Ramos (cell line): ENCODE measurements around the gene GRIN2A.
"Not testable (repeated sequence)": the region's sequence is repeated elsewhere in the genome, so short reads cannot be mapped to it uniquely, and the experiment has no call there.

Experiments used
- in situ Hi-C: fragments of 300-500 bp; cut with MboI; formaldehyde crosslinking; loops from one replicate; pipeline ENCODE4 v1.14.3; 2022; ENCODE audit warnings: low sequenced_read_pairs; ENCODE audit not compliant: unreplicated experiment

Gene GRIN2A

DNA sequence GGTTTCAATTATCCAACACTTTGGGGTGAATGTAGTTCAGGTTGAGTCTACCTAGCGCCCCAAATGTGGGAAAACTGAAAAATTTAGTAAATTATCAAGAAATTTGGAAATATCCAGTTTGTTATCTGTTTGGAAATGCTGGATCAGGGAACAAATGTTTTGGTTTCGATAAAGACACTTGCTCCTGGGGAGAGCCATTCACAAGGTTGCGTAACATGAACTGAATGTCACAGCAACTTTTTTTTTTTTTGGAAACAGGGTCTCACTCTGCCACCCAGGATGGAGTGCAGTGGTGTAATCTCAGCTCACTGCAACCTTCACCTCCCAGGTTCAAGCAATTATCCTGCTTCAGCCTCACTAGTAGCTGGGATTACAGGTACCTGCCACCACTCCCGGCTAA, 286.4 kb downstream of the GRIN2A start:
- in situ Hi-C loops: no loop called here

DNA sequence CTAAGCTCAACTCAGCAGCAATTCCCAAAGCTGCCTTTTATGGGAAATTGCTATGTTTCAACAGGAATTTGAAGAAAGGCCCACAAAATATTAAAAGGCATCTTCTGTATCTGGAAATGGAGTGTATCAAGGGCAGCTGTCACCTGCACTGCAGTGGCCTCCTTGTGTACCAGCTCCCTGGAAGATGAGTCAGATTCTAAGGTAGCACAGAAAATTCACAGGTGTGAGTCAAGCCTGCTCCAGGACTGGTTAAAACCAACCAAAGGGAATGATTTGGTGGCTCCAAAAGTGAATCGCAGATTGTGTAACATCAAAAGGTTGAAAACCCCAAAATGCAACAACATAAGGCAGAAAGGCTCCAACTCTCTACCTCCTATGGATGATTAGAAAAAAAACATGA, 296.4 kb downstream of the GRIN2A start:
- in situ Hi-C loops: no loop called here

DNA sequence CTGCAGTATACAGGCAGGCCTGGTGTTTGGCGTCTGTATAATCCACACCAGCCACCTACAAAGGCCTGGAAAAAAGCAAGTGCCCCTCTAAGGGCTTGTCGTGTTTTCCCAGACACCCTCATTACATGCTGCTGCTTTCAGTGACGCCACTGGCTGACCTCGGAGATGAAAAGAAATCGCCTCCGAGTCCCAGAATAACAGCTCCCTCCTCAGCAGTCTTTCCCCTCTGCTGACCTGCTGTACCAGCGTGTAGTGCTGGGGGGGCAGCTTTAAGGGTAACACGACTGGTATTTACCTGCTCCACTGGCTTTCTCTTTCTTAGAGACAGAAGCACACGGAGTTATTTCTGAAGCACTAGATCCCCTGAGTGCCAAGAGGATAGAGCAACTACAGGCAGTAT, 296.8 kb downstream of the GRIN2A start:
- in situ Hi-C loops: no loop called here

DNA sequence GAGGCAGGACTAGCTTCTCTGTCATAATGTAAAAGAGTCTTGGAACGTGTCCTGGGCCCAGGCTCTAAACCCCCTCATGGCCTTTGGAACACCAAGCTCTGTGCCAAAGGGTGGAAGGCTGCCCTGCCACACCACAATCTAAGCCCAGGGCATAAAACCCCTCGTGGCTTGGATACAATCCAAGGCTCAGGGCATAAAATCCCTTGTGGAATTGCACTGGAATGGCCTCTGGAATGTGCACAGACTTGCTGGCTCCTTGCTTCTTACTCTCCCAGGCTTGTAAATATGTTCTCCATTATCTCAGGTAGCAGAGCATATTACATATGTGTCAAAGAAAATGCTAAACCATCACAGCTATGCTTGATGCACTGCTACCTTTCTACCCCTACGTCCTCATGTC, 306.2 kb downstream of the GRIN2A start:
- in situ Hi-C loops: not testable (repeated sequence)

DNA sequence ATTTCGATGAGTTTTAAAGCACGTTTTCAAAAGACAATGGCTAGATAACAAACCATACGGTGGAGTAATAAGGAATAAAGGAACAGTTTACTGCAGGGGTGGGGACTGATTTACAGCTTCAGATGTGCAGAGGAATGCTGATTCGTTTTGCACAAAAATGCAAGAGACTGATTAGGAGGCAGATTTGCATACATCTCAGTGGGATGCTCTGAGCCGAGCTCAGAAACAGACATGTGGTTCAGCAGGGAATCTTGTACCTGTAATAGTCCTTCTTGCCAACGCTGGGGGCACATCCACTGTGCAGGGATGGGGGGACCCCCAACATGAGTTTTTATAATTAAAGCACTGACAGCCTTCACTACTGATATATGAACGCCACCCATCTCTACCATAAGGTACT, 308.0 kb downstream of the GRIN2A start:
- in situ Hi-C loops: no loop called here

DNA sequence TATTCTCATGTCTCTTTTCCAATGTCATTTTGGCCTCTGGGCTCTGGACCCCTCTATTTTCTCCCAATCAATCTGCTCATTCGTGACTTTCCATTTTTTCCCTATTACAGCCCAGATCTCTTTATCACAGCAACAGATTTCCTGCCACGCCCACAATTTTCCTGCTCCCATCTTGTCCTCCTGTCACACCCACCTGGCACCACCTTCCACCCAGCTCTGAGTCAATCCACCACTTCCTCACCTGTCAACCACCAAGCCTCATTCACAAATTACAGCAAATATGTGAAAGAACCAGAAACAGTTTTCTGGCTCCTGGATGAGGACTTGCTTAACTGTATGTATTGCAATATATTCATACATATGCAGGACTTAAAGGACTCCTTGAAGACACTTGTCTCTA, 311.3 kb downstream of the GRIN2A start:
- in situ Hi-C loops: no loop called here

DNA sequence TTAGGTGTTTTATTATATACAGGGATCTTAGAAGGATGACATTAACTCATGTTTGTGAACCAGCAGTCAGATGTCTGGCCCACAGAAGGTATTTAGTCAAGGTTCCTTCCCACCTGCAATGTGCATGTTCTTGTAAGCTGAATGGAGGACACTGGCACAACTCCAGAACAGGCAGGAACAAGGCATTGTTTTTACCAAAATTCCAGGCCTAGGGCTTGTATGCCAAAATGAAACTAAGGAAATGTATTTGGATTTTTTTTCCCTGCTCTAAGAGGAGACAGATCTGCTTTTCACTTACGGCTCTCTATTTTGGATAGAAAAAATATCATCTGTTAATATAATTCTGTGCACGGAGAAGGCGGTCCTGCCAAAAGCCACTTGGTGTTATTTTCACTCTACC, 312.5 kb downstream of the GRIN2A start:
- in situ Hi-C loops: no loop called here

DNA sequence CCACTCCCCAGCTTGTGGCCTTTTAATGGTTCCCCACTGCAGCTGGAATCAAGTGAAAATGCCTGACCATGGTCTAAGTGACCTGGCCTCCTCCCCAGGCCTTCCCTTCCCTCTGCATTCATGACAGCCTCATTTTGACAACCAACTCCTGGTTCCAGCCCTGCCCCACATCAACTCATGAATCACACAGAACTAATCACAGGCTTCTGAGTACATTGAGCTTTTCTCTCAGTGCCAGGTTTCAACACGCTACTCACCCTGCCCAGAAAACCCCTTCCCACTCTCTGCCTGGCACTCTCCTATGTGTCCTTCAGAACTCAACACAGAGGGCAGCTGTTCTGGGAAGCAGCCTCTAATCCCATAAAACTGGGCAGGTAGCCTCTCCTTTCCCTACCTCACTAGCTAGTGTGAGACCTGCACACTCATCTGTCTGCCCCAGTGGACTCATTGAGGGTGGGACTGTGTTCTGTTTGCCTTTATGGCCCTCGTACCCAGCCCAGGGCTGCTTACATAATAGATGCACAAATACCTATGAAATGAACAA, 313.6 kb downstream of the GRIN2A start:
- in situ Hi-C loops: no loop called here

DNA sequence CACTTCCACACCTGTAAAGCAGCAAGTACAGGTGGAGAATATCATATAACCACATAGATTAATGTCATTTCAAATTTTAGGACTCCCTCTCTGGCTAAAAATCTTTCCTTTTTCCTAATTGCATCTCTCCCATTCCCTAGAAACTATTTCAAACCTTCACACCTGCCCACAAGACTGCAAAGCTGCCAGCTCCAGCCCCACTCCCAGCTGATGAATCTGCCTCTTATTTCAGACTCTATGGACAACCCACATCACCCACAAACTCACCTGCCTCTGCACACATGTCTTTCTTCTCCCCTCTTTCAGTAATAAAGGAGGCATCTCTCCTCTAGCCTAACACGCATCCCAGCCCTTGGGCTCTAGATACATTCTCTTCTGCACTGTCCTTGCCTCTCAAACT, 315.1 kb downstream of the GRIN2A start:
- in situ Hi-C loops: no loop called here

DNA sequence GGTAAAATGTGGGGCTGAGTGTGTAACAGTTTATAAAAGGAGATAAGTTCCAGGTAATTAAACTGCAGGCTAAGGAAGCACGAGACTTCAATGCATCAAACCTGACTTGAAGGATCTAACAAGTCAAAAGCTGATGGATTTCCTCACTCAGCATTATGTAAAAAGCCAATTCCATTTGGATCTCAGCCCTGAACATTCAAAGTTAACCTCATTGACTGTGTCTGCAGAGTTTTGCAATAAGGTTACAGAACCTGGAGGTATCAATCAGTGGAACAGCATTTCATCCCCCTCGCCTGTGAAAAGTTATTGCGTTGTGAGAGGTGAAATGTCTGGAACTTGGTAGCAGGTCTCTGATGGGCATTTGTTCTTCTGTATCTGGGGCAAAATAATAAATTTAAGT, 317.8 kb downstream of the GRIN2A start:
- in situ Hi-C loops: no loop called here

DNA sequence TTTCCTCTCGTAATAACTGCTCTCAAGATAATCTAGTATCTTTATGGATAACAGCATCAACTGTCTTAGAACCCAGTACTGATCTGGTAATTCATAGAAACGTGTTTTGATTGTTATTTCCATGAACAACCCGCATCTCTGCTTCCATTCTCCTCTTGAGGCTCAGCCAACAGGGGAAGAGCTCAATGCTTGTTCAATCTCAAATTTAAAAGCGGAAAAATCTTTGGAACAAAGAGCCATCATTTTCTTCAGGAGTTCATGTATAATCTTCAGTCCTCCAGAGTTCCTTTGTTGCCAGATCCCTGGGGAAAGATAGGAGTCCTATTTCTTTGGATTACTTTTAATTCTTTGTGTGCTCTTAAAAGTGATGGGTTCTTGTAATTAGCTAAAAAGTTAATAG, 319.9 kb downstream of the GRIN2A start:
- in situ Hi-C loops: no loop called here

DNA sequence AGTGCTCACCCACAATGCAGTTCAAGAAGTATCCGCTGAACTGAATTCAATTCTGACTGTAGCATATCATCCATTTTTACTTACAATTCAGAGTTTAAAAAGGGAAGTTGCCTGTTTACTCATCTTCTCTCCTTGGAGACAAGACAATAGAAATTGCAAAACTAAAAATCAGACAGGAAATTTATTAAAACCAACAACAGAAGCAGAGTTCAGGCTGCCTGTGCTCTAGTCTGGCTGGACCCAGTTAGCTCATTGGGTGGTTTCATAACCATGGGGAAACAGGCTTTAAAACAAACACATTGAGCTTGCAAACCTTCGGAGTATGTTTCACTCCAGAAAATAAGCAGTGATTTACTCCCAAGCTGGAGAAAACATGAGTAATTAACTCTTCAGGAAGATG, 321.4 kb downstream of the GRIN2A start:
- in situ Hi-C loops: no loop called here

DNA sequence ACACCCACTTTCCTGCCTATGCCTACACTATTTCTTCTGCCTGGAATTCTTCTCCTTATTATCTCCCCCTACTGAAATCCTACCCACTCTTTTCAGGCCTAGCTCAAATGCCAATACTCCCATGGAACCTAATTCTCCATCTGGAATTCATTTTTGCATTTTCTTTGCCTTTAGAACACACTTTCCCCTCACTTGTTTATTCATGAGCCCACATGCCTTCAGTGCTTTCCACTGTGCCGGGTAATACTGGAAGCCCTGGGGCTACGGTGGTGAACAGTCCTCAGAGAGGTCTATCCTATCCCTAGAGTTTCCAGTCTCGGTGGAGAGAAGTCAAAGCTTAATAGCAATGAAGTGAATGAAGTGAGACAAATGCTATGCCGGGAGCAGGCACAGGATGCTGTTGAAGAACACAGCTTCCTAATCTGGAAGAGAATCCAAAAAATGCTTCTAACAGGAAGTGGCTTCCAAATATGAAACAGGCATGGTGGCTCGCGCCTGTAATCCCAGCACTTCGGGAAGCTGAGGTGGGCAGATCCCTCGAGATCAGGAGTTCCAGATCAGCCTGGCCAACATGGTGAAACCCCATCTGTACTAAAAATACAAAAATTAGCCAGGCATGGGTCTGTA, 322.4 kb downstream of the GRIN2A start:
- in situ Hi-C loops: no loop called here

DNA sequence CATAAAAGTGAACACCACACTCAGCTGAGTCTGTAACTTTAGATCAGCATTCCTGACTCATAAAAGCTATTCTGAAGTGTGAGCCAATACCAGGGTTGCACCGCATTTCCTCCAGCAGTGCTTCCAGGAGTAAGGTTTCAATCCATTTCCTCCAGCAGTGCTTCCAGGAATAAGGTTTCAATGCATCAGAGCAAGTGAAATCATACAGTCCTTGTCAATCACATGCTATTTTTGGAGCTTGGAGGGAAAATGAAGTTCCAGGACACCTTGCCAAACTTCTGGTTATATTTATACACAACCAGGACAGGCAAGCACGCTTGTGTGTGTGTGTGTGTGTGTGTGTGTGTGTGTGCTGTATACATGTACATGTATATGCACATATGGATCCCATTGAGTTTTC, 327.6 kb downstream of the GRIN2A start:
- in situ Hi-C loops: no loop called here

DNA sequence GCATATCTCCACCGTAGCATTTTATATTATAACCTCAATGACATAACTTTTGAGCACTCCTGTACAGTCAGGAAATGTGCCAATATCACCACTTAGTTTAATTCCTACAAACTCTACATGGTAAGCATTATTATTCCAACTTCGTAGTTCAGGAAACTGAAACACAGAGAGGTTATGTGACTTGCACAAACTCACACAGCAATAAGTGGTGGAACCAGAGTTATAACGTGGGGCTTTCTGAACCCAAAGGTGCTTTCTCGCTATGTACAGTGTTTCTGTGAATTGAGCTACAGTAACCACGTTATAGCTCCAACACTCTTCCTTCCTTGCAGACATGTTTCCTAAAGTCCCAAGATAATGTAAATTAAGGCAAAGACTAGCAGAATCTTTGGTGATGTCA, 330.2 kb downstream of the GRIN2A start:
- in situ Hi-C loops: no loop called here

DNA sequence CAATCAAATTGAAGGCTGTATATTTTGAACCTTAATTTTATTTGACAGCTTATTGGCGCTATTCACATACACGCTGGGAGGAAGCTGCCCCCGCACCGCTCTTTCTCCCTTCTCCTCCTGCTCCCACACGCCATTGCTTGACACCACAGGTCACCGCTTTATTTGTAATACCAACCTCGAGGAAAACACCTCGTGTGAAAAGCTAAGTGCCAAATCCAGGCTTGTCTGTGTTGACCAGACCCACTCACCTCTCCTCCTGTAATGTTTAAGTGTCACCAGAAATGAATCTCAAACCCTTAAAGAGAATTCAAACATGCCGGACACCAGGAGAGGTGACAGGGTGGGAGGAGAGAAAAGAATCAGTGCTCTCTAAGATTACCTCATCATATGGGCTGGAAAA, 331.4 kb downstream of the GRIN2A start:
- in situ Hi-C loops: no loop called here

DNA sequence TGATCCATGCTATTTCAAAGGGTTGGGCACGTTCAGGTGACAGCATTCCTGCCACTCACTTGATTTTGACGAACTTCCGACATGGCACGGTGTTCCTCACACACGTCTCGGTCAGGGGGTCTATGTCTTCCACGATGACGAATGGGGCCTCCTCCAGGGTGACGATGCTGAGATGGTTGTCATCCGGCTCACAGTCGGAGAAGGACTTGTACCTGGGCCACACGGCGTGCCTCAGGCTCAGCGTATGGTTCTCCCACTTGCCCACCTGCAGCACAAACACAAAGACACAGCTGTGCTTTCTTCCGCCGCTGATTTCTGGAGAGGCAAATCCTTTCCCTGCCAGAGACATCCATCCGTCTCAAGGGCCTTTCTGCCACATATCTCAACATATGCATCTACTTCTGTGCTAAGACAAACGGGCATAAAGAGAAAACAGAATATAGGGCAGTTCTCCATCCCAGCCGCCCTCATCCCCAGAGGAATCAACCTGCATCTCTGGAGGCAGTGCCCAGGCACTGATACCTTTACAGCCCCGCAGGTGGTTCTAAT, 332.5 kb downstream of the GRIN2A start:
- in situ Hi-C loops: no loop called here

DNA sequence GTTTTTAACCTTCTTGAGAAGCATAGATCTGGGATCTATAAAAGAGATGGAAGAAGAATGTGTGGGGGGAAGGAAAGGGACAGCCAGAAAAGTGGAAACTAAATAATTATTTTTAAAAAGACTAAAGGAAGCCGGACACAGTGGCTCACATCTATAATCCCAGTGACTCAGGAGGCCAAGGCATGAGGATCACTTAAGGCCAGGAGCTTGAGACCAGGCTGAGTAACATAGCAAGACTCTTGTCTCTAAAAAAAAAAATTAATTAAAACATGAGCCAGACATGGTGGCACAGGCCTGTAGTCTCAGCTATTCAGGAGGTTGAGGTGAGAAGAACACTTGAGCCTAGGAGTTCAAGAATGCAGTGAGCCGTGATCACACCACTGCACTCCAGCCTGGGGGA, 335.1 kb downstream of the GRIN2A start:
- in situ Hi-C loops: no loop called here

DNA sequence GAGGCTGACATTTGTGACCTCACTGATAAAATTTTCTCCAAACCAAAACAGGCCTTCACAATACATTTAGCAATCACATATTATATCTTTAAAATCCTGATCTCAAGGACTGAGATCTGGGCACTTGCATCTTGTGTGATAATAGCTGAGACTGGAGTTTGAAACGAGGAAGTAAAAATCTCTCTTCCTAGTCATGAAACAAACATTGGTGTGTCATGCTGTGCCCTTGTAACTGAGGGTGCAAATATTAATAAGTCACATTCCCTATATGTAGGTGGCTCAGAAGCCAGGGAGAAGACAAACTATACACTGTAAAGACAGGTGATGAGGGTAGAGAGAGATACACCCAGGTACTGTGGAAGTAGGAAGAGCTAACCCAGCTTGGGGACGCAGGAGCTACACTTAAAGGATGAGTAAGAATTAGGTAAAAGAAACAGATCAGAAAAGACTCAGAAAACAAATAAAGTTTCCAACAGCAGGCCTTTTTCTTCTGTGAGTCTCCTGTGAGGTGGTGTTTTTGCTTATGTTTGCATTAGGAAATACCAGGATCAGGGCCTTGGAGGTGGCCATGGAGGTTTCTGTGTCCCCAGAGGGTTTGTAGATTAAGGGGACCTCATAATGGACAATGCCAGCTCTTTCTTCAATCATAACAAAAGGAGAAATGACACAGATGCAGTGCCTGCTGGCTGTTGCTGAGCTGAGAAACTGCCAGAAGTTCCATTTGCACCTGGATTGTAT, 335.7 kb downstream of the GRIN2A start:
- in situ Hi-C loops: no loop called here

DNA sequence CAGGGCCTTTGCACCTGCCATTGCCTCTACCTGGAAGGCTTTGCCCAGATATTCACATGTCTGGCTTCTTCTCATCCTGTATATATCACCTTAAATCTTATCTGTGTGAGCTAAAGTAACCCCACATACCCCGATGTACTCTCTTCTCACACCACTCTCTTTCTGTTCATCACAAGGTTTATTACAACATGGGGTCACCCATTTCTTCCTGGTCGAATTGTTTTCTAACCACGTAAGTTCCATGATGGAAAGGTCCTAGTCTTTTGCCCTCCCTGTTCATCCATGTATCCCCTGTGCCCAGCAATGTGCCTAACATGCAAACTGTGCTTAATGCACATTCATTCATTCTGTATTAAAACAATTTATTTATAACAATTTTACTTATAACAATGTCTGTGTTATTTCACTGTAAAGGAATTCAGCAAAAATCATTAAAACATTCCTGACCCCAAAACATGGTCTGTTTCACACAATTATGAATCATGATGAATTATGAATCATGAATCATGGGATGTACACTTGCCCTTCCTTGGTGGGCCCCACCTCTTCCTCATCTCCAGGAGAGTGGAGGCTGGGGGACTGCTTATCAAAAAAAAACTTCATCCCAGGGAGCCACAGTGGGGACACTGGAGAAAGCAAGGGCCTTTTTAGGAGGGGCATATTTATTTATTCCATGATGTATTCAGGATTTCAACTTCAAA, 336.4 kb downstream of the GRIN2A start:
- in situ Hi-C loops: no loop called here

DNA sequence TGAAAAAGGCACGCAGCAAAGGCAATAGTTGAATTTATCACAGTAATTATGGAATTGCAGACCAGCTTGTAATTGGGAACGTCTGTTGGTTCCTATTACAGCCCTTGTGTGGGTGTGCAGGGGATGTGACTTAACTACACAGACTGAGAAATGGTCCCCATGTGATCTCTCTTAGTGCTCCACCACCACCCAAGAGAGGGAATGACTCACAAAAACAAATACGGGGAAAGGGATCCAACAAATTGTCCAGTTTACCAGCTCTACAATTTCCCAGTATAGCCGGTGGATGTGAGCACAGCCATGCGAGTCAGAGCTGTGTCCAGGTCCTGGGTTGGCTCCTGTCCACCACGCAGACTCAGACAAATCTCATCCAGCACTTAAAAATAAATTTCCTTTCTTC, 337.9 kb downstream of the GRIN2A start:
- in situ Hi-C loops: no loop called here
